GM18868 (cell line): ENCODE measurements around the gene SS18.

Source experiments
- ATAC-seq: cut with Tn5 transposase; IDR thresholded peaks from one replicate; pipeline ENCODE4 v1.9.1; 2021; ENCODE audit warnings: mild to moderate bottlenecking, moderate library complexity; ENCODE audit not compliant: unreplicated experiment

The SS18 gene

DNA sequence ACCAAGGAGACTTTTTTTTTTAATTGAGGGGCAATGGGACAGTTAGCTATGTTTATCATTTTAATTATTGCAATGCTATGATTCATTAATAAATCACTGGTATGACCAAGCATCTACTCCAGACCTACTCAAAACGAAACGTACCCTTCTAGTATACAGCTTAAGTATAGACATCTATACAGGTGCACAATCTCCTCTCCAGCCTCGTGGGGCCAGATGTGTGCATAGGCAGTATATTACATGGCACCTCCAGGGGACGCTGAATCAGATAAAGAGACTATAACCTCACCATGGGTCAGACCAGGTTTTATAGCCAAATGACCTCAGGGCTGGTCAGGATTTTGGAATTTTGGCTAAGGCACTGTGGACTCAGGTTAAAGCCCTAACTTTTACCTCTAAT, 86.6 kb downstream of the SS18 start:
- no peak for ATAC-seq

DNA sequence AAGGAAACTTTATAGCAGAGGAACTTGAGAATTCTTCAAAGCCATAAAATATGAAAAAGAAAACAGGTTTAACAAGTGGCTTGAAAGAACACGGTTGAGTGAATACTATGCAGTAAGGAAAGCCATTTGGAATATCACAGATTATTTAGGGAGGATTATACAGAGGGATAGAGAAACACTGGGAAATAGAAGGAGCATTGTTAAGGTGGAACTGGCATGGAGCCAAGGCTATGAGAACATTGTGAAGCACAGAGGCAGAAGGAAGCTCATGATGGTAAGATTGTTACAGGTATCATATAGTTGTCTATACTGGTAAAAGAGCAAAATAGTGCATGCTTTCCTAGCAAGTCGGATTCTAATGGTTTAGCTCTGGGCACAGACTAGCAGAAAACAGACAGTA, 87.1 kb downstream of the SS18 start:
- no peak for ATAC-seq

DNA sequence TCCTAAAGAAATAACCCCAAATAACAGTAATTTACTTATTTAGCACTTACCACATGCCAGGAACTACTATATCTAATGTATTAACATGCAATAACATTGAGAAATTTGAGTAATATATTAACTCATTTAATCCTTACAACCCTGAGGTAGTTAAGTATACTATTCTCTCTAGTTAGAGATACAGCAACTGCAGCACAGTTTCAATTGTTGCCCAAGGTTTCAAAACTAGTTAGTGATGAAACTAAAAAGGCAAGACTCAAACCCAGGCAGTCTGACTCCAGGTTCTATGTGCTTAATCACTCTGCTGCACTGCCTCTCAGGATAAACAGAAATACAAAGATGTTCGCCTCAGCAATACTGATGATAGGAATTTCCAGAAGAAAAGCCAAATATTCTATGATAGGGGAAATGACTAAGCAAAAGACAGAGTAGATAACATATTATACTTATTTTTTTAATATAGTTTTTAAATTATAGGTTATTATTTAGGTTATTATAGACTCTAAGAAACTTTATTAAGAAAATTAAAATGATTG, 88.0 kb downstream of the SS18 start:
- no peak for ATAC-seq

DNA sequence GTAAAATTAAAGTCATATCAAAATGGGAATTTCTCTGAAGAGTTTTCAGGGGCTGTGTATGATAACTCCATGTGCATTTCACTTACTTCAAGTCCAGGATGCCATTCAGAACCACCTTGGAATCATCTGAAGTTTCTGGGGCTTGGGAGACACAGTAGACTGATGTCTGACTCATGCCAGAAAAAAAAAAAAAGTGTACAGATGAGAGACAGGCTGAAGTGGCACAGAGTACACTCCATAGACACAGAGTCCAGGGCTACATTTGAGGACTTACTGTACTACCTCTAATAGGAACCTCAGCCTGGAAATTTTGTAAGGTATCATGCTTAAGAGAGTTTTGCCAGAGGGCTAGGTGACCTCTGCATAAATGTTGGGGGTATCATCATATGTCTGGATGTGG, 92.0 kb downstream of the SS18 start:
- ATAC-seq, result no peak

DNA sequence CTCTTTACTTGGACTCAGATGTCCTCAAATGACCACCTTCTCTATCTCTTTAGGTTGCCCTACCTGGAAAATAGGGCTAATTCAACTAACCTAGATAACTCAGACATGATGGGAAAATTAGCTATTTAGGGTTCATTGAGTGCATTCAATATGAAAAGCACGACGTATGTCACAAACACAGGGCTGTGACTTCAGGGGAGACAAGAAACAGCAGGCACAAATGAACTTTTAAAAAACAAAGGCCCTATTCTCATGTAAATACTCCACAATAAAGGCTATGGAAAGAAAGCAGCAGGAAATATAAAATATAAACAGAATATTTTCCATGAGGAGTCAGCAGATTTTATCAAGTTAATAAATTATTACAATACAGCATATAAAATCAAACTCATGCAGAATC, 97.8 kb downstream of the SS18 start:
- ATAC-seq, result no peak

DNA sequence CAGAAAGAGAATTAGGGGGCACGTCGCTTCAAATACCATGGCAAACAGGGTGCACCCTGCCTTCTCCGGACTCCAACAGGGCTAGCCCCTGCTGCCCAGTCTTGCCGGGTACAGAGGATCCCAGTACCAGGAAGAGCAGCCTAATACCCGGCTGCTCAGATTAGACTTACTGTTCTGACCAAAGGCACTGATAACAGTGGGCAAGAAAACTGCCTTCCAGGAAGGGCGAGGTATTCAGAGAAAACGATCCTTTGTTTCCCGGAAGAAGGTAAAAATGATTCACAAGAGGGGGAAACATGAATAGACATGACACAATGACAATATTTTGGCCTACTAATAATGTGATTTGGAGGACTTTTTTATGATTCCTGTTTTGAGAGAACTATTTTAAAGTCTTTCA, 99.9 kb downstream of the SS18 start:
- ATAC-seq, result no peak

DNA sequence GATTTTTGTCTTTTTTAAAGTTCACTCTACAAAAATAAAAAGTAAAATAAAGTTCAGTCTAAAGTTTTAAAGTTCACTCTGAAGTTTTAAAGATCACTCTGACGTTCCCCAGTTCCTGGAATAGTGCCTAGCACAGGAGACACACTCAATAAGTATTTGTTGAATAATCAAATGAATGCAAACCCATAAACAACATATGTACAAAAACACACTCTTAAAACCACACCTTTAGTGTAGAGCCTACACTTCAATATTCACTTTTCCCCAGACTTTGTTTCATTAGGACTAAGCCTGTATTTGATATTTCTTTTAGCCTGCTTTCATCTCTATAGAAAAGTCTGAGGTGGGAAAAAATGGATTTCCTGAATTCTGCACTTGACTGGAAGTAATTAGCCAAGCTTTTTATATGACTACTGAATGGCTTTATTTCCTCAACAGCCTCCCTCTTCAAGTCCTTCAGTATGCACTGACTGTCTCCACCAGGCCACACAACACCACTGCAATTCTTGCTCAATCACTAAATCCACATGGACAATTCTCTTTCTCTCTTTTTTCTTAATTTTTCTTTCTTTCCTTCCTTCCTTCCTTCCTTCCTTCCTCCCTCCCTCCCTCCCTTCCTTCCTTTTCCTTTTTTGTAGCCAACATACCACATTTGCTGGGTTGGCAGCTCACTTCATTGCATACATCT, 104.6 kb downstream of the SS18 start:
- no peak for ATAC-seq

DNA sequence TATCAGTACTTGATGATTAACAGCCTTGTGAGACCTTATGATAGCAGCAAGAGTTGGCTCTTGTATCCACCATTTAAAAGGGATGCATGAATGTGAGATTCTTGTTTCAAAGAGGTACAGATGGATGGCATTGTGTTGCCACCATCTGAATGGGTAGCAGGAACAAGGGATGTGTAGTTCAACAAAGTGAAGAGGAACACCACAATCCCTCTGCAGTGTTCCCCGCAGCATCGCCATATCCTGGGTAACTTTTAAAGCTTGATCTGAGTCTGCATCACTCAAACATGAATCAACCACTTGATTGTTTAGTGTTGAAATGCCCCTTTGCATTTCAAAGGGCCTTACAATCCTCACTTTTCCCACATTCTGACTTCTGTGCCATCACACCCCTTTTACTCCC, 106.7 kb downstream of the SS18 start:
- no peak for ATAC-seq

DNA sequence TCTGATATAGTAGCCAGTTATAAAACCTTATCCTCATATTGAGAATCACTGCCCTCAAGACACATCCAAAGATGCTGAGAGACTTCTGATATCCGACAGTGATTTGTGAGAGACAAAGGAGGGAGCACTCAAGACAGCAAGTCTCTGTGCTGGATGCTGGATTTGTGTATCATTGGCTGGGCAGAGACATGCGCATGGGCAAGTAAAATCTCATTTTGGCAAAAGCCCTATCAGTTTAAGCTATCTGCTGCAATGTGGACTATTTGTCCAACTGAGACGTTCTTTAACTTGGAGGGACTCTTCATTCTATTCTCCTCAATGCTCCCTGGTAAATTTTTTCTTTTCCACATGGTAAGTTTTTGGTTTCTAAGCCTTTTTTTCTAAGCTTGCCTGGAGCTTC, 107.5 kb downstream of the SS18 start:
- no peak for ATAC-seq

DNA sequence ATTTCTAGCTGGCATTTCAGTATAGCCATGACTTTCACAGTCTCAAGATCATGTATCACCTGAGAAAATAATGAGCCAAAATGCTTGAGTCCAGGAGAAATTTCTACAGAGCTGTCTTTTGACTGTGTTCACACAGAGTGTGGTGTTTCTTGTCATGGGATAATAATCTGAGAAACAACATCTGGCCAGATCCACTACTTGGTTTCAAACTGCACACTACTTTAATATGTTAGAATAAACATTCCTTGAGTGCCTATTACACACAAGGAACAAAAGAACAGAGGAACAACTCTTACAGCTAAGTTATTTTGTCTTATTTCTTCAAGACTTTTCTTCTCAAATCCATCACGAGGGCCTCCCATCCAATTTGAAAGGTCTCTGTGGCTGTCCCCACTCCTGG, 108.3 kb downstream of the SS18 start:
- no peak for ATAC-seq

DNA sequence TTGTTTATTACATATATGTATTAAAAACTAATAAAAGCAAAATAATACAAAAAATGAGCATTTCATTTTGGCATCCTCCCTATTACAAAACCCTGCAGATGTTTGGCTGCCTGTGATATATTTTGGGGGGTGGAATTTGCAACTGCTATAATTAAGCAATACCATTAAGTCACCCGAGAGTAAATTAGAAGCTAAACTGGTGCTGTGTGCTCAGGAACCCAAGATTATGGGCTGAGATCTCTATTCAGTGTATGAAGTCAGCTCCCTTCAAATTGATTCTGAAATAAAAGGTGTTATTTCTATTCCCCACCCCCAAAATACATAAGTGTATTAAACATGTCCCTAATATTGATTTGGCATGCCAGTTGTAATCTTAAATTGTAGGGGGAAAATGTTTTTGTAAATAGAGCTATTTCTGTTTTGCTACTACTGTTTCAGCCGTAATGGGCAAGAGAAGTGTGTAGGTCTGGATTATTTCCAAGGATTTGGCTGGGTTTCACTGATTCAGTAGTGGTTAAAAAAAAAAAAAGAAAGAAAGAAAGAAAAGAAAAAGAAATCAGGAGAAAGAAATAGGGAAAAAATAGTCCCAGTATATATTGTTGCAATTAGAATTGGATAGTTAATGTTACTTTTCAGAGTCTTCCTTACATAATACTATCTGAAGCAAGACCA, 110.9 kb downstream of the SS18 start:
- ATAC-seq, result no peak

DNA sequence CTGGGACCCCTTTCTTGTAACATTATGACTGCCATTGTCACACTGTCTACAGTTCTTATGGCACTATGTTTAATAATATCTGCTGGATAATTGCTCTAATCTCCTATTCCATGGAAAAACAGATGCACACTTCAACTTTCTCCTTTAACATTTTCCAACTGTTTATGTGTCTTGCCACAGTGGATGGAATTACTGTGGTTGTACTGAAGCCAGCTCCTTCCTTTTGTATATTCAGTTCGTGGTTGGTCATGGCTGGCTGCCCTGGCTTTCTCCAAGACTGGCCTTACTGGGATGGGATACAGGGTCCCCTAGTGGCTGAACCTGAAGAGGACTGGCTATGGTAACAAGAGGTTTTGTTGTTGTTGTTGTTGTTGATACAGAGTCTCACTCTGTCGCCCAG, 113.9 kb downstream of the SS18 start:
- ATAC-seq, result no peak

DNA sequence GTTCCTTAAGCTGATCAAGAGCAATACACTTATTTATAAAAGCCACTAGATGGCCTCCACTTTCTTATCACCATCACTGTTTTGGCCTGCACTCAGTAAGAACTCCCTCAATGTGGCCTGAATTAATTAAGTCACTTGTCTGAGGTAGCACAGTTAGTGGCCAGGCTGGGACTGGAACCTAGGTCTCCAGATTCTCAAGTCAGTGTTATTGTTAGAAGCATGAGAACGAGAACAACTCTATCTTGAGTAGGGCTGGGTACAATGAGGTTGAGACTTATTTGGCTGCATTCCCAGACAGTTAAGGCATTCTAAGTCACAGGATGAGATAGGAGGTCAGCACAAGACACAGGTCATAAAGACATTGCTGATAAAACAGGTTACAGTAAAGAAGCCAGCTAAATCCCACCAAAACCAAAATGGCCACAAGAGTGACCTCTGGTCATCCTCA, 115.8 kb downstream of the SS18 start:
- ATAC-seq, result no peak
